ENCODE results near the gene TGFBR2. TPM values are rescaled to one million over a fixed set of nuclear protein-coding genes. Genes with fewer than 3 reads are reported as not detected.

Gene TGFBR2
- total RNA-seq, 1 donor = 393 TPM

DNA sequence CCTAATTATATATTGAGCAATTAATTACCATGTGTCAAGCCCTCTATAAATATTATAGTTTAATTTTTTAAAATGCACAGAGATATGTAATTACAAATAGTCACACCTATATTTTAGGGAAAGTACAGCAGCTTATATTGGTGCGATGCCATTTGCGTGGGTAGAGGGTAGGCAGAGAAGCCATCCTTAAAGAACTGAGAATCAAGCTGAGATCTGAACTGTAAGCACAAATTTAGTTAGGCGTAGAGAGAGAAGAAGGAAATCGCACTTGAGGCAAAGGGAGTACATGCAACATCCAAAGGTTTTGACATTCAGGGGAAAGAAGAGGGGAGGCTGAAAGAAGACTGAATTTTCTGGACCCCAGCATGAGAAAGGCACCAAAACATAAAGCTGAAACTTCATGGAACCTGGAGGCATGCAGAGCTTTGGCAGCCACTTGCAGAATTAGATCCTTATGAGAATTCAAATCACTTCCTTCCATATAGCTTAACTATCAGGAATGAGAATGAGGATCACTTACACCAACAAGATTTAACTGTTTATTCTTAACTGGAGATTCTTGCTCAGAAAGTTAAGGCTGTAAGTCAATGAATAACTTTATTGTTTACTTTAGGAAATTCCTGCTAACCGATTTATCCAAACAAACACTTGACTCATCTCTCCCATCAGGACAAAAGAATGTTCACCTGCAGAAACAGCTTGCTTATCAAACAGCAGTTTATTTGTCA lies 114.3 kb downstream of the TGFBR2 start:
- no peak for TF ChIP-seq CTCF (IDR thresholded peaks at IDR 0.05; ENCODE audit: insufficient read depth, low read length)
- H3K4me3 ChIP-seq (ENCODE audit: low read depth, low read length) = no peak overlapping the region
- peak; percentile 25 for DNase-seq (ENCODE audit: low read depth)

DNA sequence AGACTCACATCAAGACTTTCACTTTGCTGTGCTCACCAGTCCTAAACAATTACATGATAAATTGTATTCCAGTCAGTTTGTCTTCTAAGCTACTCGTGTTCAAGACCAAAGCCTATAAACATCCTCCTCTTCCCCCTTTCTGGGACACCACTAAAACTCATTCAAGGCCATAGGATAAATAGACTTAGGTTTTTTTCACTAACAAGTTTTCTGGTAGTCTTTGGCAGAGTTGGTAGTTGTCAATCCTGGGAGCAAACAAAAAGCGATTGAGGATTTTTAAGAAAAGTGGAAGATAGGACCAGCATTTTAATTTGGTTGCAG lies 114.9 kb downstream of the TGFBR2 start:
- no peak for TF ChIP-seq CTCF (IDR thresholded peaks at IDR 0.05; ENCODE audit: insufficient read depth, low read length)
- no peak overlapping the region for H3K4me3 ChIP-seq (ENCODE audit: low read depth, low read length)
- DNase-seq (ENCODE audit: low read depth) = no peak

DNA sequence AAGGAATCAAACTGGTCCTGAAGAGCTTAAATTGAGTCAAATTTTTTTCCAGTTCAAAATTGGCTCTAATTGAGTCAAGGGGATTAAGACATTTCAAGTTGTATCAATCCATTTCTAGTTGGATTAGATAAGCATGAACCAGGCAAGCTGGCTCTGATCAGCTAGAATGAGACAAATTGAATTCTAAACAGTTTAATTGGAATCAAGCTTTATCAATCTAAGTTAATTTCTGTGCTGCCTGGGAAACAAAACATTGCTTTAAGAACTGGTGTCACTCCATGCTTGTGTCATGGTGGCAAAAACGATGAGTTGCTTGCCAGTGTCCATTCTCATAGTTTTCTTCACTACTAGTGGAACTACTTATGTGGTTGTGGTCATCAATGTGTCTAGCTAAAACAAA lies 116.8 kb downstream of the TGFBR2 start:
- no peak for TF ChIP-seq CTCF (IDR thresholded peaks at IDR 0.05; ENCODE audit: insufficient read depth, low read length)
- no peak for DNase-seq (ENCODE audit: low read depth)
- no peak overlapping the region for H3K4me3 ChIP-seq (ENCODE audit: low read depth, low read length)

DNA sequence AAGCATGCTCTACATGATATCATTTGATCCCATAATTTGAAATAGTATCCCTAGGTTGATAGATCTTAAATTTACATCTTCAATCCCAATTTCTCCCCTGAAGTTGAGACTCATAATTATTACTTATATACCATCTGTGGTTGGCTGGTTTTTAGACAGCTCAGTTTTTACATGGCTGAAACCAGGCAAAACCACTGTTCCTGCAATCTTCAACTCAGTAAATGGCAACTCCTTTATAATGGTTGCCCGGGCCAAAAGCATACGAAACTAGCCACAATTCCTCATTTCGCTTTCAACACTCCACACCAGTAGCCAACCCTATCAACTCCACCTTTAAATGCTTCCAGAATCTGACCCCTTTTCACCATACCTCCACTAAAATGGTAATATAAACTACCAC lies 118.5 kb downstream of the TGFBR2 start:
- no peak for DNase-seq (ENCODE audit: low read depth)
- TF ChIP-seq CTCF (IDR thresholded peaks at IDR 0.05; ENCODE audit: insufficient read depth, low read length) = no peak
- H3K4me3 ChIP-seq (ENCODE audit: low read depth, low read length) = no peak overlapping the region

DNA sequence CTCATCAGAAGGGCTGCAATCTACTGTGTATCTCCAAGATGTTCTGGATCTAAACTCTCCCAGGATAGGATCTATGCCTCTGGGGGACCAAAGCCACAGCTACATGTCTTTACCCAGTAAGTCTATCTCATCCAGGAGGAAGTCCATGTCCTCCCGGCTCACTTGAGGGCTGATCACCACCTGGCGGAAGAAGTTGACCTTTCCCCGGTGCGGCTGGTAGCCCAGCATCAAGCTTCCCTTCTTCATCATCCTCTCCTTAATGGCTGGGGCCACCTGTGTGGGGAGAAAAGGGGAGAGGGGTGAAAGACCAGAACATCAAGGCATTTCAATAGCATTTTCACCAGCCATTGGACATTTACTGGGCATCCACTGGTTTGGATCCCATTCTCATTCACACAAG lies 121.7 kb downstream of the TGFBR2 start:
- no peak overlapping the region for H3K4me3 ChIP-seq (ENCODE audit: low read depth, low read length)
- no peak for DNase-seq (ENCODE audit: low read depth)
- no peak for TF ChIP-seq CTCF (IDR thresholded peaks at IDR 0.05; ENCODE audit: insufficient read depth, low read length)

GRCh38 chr3:30729512-30729911 lies 123.1 kb downstream of the TGFBR2 start:
- no peak overlapping the region for H3K4me3 ChIP-seq (ENCODE audit: low read depth, low read length)
- no peak for TF ChIP-seq CTCF (IDR thresholded peaks at IDR 0.05; ENCODE audit: insufficient read depth, low read length)
- no peak for DNase-seq (ENCODE audit: low read depth)

GRCh38 chr3:30729936-30730335 lies 123.5 kb downstream of the TGFBR2 start:
- DNase-seq (ENCODE audit: low read depth) = no peak
- no peak for TF ChIP-seq CTCF (IDR thresholded peaks at IDR 0.05; ENCODE audit: insufficient read depth, low read length)
- H3K4me3 ChIP-seq (ENCODE audit: low read depth, low read length) = no peak overlapping the region

All from fibroblast of the aortic adventitia (primary cell).